K562 (cell line): ENCODE measurements around the gene FGD6. TPM values are rescaled to one million over a fixed set of nuclear protein-coding genes. Genes with fewer than 3 reads are reported as not detected.

Experiments used
- BRF2 ChIP-seq: IDR thresholded peaks from 3 replicates; pipeline ENCODE4 v1.6.1; 2011; ENCODE audit warnings: borderline replicate concordance, mild to moderate bottlenecking; ENCODE audit not compliant: insufficient read length, insufficient read depth
- CREB3L1 ChIP-seq: fragments of 450-650 bp; IDR thresholded peaks from 2 replicates; pipeline ENCODE4 v1.6.1; 2014; ENCODE audit warnings: low read depth, mild to moderate bottlenecking, moderate library complexity, borderline replicate concordance
- GTF2A2 ChIP-seq: IDR thresholded peaks from 2 replicates; pipeline ENCODE4 v1.6.1; 2016; ENCODE audit warnings: mild to moderate bottlenecking, missing genetic modification characterization, missing compliant biosample characterization
- HLTF ChIP-seq: fragments of 450-650 bp; IDR thresholded peaks from 2 replicates; pipeline ENCODE4 v1.6.1; 2016
- MIER1 ChIP-seq: fragments of 450-650 bp; IDR thresholded peaks from 2 replicates; pipeline ENCODE4 v1.6.1; 2016; ENCODE audit warnings: antibody characterized with exemption, mild to moderate bottlenecking, low read depth
- MYC ChIP-seq, 2 experiments: fragments of 250-450 bp in 1 of 2; sonication (Bioruptor Pico) in 1 of 2; IDR thresholded peaks; 2 replicates each; pipeline versions ENCODE4 v1.5.1 to v1.6.1; 2012 to 2021; ENCODE audit warnings: low read depth in 2 of 2, borderline replicate concordance in 1 of 2, improper control_type of control experiment in 1 of 2, low read length in 1 of 2, mild to moderate bottlenecking in 1 of 2, moderate library complexity in 1 of 2
- PHTF2 ChIP-seq: fragments of 250-450 bp; sonication (Bioruptor Pico); IDR thresholded peaks from 2 replicates; pipeline ENCODE4 v1.5.0; 2021; ENCODE audit warnings: mild to moderate bottlenecking
- ZFP36 ChIP-seq: fragments of 150-350 bp; IDR thresholded peaks from 2 replicates; pipeline ENCODE4 v1.6.1; 2018; ENCODE audit warnings: low read length, low read depth; ENCODE audit not compliant: partially characterized antibody
- ZNF347 ChIP-seq: fragments of 450-650 bp; formaldehyde crosslinking; IDR thresholded peaks from 2 replicates; pipeline ENCODE4 v1.4.0; 2020; ENCODE audit warnings: low read depth, mild to moderate bottlenecking, moderate library complexity
- ZNF512 ChIP-seq: IDR thresholded peaks from 2 replicates; pipeline ENCODE4 v1.6.1; 2016; ENCODE audit warnings: missing genetic modification characterization, missing compliant biosample characterization
- ZNF609 ChIP-seq: sonication (generic); formaldehyde crosslinking; IDR thresholded peaks from 2 replicates; pipeline ENCODE4 v1.8.1; 2023; ENCODE audit warnings: missing genetic modification reagents, mild to moderate bottlenecking, borderline replicate concordance
- polyA plus RNA-seq, 8 experiments: library from polyadenylated mRNA; depleted of rRNA in 4 of 8; stranded (reverse) in 5 of 8; unstranded in 3 of 8; fragments of >200 nt; fragmentation: Nextera tagmentation in 2 of 8; fragmentation: Illumina TruSeq in 1 of 8; extraction: Ambion mirVana in 2 of 8; extraction: Trizol in 1 of 8; gene quantifications; 2 replicates each; pipeline versions ENCODE4 v1.2.1 to v1.2.3, GENCODE V29; 2011 to 2014; ENCODE audit warnings: inconsistent platforms in 1 of 8, missing spikeins in 1 of 8
- total RNA-seq, 7 experiments: library from RNA; depleted of rRNA in 6 of 7; stranded (reverse); fragments of >200 nt in 6 of 7; fragmentation: Illumina TruSeq in 2 of 7; extraction: Trizol in 2 of 7; gene quantifications; 2 replicates each; pipeline versions ENCODE4 v1.2.1 to v1.2.3, GENCODE V29; 2011 to 2021; ENCODE audit warnings: low replicate concordance in 1 of 7
- TF ChIP-seq, protein P1 (sequence below): sonication (generic); formaldehyde crosslinking; IDR thresholded peaks from 2 replicates; pipeline ENCODE4 v1.8.0; 2022; ENCODE audit warnings: mild to moderate bottlenecking, missing genetic modification reagents

Gene FGD6
- total and polyA plus RNA-seq, 9 of the 15 experiments (the other 6 are each of a cell fraction or from before 2014, with no cell fraction given) = 1.5 to 11.1 (median 5.8) TPM

DNA sequence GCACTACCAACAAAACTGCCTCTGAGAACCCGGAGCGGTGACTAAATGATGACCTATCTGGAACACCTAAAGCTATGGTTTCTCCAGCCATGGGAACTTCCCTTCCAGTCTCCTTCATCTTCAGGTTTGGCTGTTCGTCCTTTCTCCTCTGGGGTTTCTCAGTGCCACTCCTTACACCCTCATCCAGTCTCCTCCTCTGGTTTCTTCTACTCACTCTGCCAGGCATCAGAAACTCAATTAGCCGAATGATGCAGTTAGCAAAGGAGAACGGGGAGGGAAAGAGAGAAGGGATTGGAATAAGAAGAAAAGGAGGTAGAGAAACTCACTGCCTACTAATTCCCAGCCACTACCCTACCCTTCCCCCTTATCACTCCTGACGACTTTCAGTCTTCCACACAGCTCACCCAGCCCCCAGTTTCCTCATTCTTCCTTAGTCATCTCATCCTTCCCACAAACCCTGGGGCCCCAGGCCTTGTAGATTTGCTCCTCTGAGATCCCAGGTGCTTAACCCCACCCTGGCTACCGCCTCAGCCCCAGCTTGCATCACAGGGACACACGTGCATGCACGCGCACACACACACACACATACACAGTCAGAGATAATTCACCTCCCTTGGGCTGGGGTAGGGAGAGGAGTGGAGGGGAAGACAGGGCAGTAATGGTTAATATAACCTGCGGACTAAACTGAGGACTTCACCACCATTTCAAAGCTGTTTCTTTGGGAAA, 13.0 kb downstream of the FGD6 start (continued):
- TF ChIP-seq ZNF512 (tag) = no peak
- TF ChIP-seq ZFP36 = peak; percentile 11
- TF ChIP-seq, protein P1, sequence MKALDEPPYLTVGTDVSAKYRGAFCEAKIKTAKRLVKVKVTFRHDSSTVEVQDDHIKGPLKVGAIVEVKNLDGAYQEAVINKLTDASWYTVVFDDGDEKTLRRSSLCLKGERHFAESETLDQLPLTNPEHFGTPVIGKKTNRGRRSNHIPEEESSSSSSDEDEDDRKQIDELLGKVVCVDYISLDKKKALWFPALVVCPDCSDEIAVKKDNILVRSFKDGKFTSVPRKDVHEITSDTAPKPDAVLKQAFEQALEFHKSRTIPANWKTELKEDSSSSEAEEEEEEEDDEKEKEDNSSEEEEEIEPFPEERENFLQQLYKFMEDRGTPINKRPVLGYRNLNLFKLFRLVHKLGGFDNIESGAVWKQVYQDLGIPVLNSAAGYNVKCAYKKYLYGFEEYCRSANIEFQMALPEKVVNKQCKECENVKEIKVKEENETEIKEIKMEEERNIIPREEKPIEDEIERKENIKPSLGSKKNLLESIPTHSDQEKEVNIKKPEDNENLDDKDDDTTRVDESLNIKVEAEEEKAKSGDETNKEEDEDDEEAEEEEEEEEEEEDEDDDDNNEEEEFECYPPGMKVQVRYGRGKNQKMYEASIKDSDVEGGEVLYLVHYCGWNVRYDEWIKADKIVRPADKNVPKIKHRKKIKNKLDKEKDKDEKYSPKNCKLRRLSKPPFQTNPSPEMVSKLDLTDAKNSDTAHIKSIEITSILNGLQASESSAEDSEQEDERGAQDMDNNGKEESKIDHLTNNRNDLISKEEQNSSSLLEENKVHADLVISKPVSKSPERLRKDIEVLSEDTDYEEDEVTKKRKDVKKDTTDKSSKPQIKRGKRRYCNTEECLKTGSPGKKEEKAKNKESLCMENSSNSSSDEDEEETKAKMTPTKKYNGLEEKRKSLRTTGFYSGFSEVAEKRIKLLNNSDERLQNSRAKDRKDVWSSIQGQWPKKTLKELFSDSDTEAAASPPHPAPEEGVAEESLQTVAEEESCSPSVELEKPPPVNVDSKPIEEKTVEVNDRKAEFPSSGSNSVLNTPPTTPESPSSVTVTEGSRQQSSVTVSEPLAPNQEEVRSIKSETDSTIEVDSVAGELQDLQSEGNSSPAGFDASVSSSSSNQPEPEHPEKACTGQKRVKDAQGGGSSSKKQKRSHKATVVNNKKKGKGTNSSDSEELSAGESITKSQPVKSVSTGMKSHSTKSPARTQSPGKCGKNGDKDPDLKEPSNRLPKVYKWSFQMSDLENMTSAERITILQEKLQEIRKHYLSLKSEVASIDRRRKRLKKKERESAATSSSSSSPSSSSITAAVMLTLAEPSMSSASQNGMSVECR (CRISPR knock-in tag) = no peak
- peak; percentile 56; the same call in 1 of the 2 replicates for TF ChIP-seq CREB3L1
- TF ChIP-seq MYC (IDR thresholded peaks at IDR 0.05; ENCODE audit: low read depth, low read length) = peak; percentile 94
- no peak for TF ChIP-seq MYC (CRISPR knock-in tag; IDR thresholded peaks at IDR 0.05; ENCODE audit: borderline replicate concordance, low read depth)
- TF ChIP-seq ZNF347 (CRISPR knock-in tag) = no peak
- TF ChIP-seq MIER1 = no peak
- no peak for TF ChIP-seq BRF2
- TF ChIP-seq PHTF2 (CRISPR knock-in tag) = no peak
- TF ChIP-seq HLTF = peak; percentile 79; the same call in 1 of the 2 replicates
- no peak for TF ChIP-seq ZNF609
- no peak for TF ChIP-seq GTF2A2 (tag)
